PFSK-1 (cell line): Measurements from ENCODE around the gene VENTX.

Source experiments
- FOXP2 ChIP-seq: optimal IDR thresholded peaks from 2 replicates; pipeline ENCODE3; 2011; ENCODE audit warnings: borderline replicate concordance, control low read depth, inconsistent platforms; ENCODE audit not compliant: insufficient read depth; ENCODE audit errors: extremely low read length, extremely low read depth
- POLR2AphosphoS5 ChIP-seq: IDR thresholded peaks from 2 replicates; pipeline ENCODE4 v1.6.1; 2012; ENCODE audit warnings: low read depth, mild to moderate bottlenecking, control low read depth, low read length, moderate library complexity
- SIN3A ChIP-seq: IDR thresholded peaks from 2 replicates; pipeline ENCODE4 v1.6.1; 2012; ENCODE audit warnings: mild to moderate bottlenecking, low read length, moderate library complexity, borderline replicate concordance; ENCODE audit not compliant: insufficient read depth
- TAF1 ChIP-seq: IDR thresholded peaks from 2 replicates; pipeline ENCODE4 v1.6.1; 2012; ENCODE audit warnings: low read length, control low read depth, borderline replicate concordance; ENCODE audit not compliant: insufficient read depth
- TF ChIP-seq, protein P1 (sequence below), 2 experiments: IDR thresholded peaks; 2 replicates each; pipeline versions ENCODE4 v1.6.1 to v1.8.0; 2011 to 2012; ENCODE audit warnings: low read depth in 2 of 2, low read length in 2 of 2, control low read depth in 1 of 2, inconsistent platforms in 1 of 2, mild to moderate bottlenecking in 1 of 2, moderate library complexity in 1 of 2; ENCODE audit not compliant: insufficient read depth in 1 of 2

VENTX gene

DNA sequence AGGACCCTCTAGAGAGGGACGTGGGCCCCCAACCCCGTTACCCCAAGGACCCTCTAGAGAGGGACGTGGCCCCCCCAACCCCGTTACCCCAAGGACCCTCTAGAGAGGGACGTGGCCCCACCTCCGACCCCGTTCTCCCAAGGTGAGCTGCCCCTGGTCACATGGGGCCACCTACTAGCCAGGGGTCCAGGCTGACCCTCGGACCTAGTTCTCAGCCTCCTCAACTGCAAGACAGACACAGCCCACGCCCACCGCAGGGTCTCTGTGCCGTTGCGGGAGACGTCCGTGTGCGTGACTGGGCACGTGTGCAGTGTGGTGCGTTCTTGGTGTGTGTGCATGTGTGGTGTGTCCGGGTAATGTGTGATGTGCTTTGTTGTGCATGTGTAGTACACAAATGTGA lies 29.2 kb upstream of the VENTX start:
- TF ChIP-seq POLR2AphosphoS5 (no peak), SIN3A (no peak), FOXP2 (no peak), TAF1 (no peak)
- TF ChIP-seq, protein P1, sequence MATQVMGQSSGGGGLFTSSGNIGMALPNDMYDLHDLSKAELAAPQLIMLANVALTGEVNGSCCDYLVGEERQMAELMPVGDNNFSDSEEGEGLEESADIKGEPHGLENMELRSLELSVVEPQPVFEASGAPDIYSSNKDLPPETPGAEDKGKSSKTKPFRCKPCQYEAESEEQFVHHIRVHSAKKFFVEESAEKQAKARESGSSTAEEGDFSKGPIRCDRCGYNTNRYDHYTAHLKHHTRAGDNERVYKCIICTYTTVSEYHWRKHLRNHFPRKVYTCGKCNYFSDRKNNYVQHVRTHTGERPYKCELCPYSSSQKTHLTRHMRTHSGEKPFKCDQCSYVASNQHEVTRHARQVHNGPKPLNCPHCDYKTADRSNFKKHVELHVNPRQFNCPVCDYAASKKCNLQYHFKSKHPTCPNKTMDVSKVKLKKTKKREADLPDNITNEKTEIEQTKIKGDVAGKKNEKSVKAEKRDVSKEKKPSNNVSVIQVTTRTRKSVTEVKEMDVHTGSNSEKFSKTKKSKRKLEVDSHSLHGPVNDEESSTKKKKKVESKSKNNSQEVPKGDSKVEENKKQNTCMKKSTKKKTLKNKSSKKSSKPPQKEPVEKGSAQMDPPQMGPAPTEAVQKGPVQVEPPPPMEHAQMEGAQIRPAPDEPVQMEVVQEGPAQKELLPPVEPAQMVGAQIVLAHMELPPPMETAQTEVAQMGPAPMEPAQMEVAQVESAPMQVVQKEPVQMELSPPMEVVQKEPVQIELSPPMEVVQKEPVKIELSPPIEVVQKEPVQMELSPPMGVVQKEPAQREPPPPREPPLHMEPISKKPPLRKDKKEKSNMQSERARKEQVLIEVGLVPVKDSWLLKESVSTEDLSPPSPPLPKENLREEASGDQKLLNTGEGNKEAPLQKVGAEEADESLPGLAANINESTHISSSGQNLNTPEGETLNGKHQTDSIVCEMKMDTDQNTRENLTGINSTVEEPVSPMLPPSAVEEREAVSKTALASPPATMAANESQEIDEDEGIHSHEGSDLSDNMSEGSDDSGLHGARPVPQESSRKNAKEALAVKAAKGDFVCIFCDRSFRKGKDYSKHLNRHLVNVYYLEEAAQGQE (IDR thresholded peaks at IDR 0.05; ENCODE audit: insufficient read depth in 1 of 2, low read depth in 2 of 2, low read length in 2 of 2): no peak

DNA sequence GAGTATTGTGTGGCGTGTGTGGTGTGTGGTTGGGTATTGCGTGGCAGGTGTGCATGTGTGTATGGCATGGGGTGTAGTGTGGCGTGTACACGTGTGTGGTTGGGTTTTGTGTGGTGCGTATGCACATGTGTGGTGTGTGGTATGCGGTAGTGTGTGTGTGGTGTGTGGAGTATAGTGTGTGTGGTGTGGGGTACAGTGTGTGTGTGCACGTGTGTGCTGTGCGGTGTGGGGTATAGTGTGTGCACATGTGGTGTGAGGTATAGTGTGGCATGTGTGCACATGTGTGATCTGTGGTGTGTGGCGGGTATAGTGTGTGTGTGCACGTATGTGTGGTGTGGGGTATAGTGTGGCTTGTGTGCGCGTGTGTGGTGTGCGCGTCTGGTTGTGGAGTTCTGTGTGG lies 28.5 kb upstream of the VENTX start:
- TF ChIP-seq SIN3A: no peak
- no peak for TF ChIP-seq TAF1
- TF ChIP-seq, protein P1 (IDR thresholded peaks at IDR 0.05; ENCODE audit: insufficient read depth in 1 of 2, low read depth in 2 of 2, low read length in 2 of 2): no peak
- TF ChIP-seq POLR2AphosphoS5: no peak

- TF ChIP-seq FOXP2 (no peak), TAF1 (no peak)
Measured at GRCh38 chr10:133209641-133210040, 28.0 kb upstream of the VENTX start.

GRCh38 chr10:133210398-133211140 lies 27.1 kb upstream of the VENTX start:
- TF ChIP-seq, protein P1 (IDR thresholded peaks at IDR 0.05; ENCODE audit: insufficient read depth in 1 of 2, low read depth in 2 of 2, low read length in 2 of 2): no peak
- TF ChIP-seq SIN3A (no peak), TAF1 (no peak), FOXP2 (no peak), POLR2AphosphoS5 (no peak)

- TF ChIP-seq POLR2AphosphoS5 (no peak), SIN3A (no peak), FOXP2 (no peak), TAF1 (no peak)
- TF ChIP-seq, protein P1 (IDR thresholded peaks at IDR 0.05; ENCODE audit: insufficient read depth in 1 of 2, low read depth in 2 of 2, low read length in 2 of 2): no peak
Measured at GRCh38 chr10:133211141-133211830, 26.4 kb upstream of the VENTX start.
